Stimulated activated CD4-positive, alpha-beta T cell treated with anti-CD3 and anti-CD28 coated beads, TNF-alpha, amount 100 ng/mL, for 48 hours (primary cell): Measurements from ENCODE around the gene ATP11C.
"Not testable (repeated sequence)": the region's sequence is repeated elsewhere in the genome, so short reads cannot be mapped to it uniquely, and the experiment has no call there.

ENCODE experiments used
- DNase-seq, 3 donors: peaks; one replicate each; pipeline ENCODE4 v3.0.0-alpha.2; 2020; ENCODE audit warnings: low read depth in 3 of 3

Gene ATP11C

GRCh38 chrX:139856826-139857225, 76.0 kb downstream of the ATP11C start:
- not testable (repeated sequence) for DNase-seq

- no peak for DNase-seq
These were observed 81.1 kb downstream of the ATP11C start for GRCh38 chrX:139851730-139852129.

- no peak for DNase-seq
These were observed 81.9 kb downstream of the ATP11C start for GRCh38 chrX:139850968-139851367.

- no peak for DNase-seq
These were observed 88.0 kb downstream of the ATP11C start for GRCh38 chrX:139844884-139845283.

- no peak for DNase-seq
These were observed 88.7 kb downstream of the ATP11C start for GRCh38 chrX:139844163-139844562.

GRCh38 chrX:139842326-139843185, 90.3 kb downstream of the ATP11C start:
- DNase-seq = no peak

- not testable (repeated sequence) for DNase-seq
These were observed 96.5 kb downstream of the ATP11C start for GRCh38 chrX:139836335-139836734.

- no peak for DNase-seq
These were observed 98.0 kb downstream of the ATP11C start for GRCh38 chrX:139834879-139835278.

- no peak for DNase-seq
These were observed 100.0 kb downstream of the ATP11C start for GRCh38 chrX:139832718-139833309.

- no peak for DNase-seq
These were observed 101.0 kb downstream of the ATP11C start for GRCh38 chrX:139831675-139832456.

- DNase-seq = no peak
These were observed 101.8 kb downstream of the ATP11C start for GRCh38 chrX:139831017-139831416.

- no peak for DNase-seq
These were observed 104.0 kb downstream of the ATP11C start for GRCh38 chrX:139828830-139829229.

- DNase-seq = no peak
These were observed 104.8 kb downstream of the ATP11C start for GRCh38 chrX:139828033-139828432.

- no peak for DNase-seq
These were observed 106.5 kb downstream of the ATP11C start for GRCh38 chrX:139826065-139827044.

GRCh38 chrX:139825618-139826017, 107.2 kb downstream of the ATP11C start:
- DNase-seq = no peak

- no peak for DNase-seq
These were observed 109.0 kb downstream of the ATP11C start for GRCh38 chrX:139823806-139824205.

GRCh38 chrX:139820358-139820984, 112.4 kb downstream of the ATP11C start:
- no peak for DNase-seq

GRCh38 chrX:139816204-139816603, 116.6 kb downstream of the ATP11C start:
- DNase-seq = no peak

GRCh38 chrX:139815771-139816170, 117.1 kb downstream of the ATP11C start:
- DNase-seq = no peak

- DNase-seq = no peak
These were observed 120.8 kb downstream of the ATP11C start for GRCh38 chrX:139811942-139812629.
